Mammary epithelial cell (primary cell): ENCODE data around the gene NUP210.

Source experiments
- CTCF ChIP-seq, 2 donors: IDR thresholded peaks in 1 of 2; conservative IDR thresholded peaks in 1 of 2; 2 replicates each; pipeline ENCODE4 v1.5.1; 2011 to 2012; ENCODE audit warnings: inconsistent platforms in 2 of 2, low read length in 2 of 2, mild to moderate bottlenecking in 2 of 2, control low read depth in 1 of 2, low read depth in 1 of 2; ENCODE audit not compliant: insufficient read depth in 1 of 2; ENCODE audit errors: extremely low read depth in 1 of 2
- EZH2 ChIP-seq: IDR thresholded peaks from 2 replicates; pipeline ENCODE4 v1.6.1; 2012; ENCODE audit warnings: low read length, inconsistent platforms, borderline replicate concordance

GRCh38 chr3:13380971-13381370 lies 39.2 kb downstream of the NUP210 start:
- TF ChIP-seq CTCF (conservative IDR thresholded peaks at IDR 0.05 in 1 of 2, IDR thresholded peaks at IDR 0.05 in 1 of 2; ENCODE audit: extremely low read depth in 1 of 2, insufficient read depth in 1 of 2, low read depth in 1 of 2, low read length in 2 of 2) (no peak), EZH2 (no peak)
